BLaER1 treated with 17β-estradiol and CSF1 and Interleukin-3, amounts not matched to agents 10 nM and 100 nM (cell line): ENCODE results near the gene HOXA10.

Experiments used
- H3K27ac ChIP-seq, 11 experiments: shearing (Covaris generic); formaldehyde crosslinking; 2 replicates each; pipeline ENCODE4 v1.8.1; 2022
- H3K27me3 ChIP-seq, 11 experiments: shearing (Covaris generic); formaldehyde crosslinking; 2 replicates each; pipeline ENCODE4 v1.8.1; 2022
- H3K36me3 ChIP-seq, 11 experiments: shearing (Covaris generic); formaldehyde crosslinking; 2 replicates each; pipeline ENCODE4 v1.8.1; 2022
- H3K4me1 ChIP-seq, 10 experiments: shearing (Covaris generic); formaldehyde crosslinking; 2 replicates each; pipeline ENCODE4 v1.8.1; 2022
- H3K4me2 ChIP-seq, 11 experiments: shearing (Covaris generic); formaldehyde crosslinking; 2 replicates each; pipeline ENCODE4 v1.8.1; 2022
- H3K4me3 ChIP-seq, 10 experiments: shearing (Covaris generic); formaldehyde crosslinking; 2 replicates each; pipeline ENCODE4 v1.8.1; 2022
- H3K9ac ChIP-seq, 11 experiments: shearing (Covaris generic); formaldehyde crosslinking; 2 replicates each; pipeline ENCODE4 v1.8.1; 2022
- H3K9me3 ChIP-seq, 11 experiments: shearing (Covaris generic); formaldehyde crosslinking; replicated peaks in 1 of 11; 2 replicates each; pipeline ENCODE4 v1.8.1; 2022
- H4K20me1 ChIP-seq, 11 experiments: shearing (Covaris generic); formaldehyde crosslinking; 2 replicates each; pipeline ENCODE4 v1.8.1; 2022
- Cebpa-rat ChIP-seq, 11 experiments: shearing (Covaris generic); IDR thresholded peaks; 2 replicates each; pipeline ENCODE4 v1.8.1; 2022

HOXA10 gene

GRCh38 chr7:27201580-27202017, 27.5 kb upstream of the HOXA10 start:
- Histone ChIP-seq H3K9ac (no peak overlapping the region), H3K27ac (no peak overlapping the region), H3K27me3 (peaks cover 100% of the 10 kb centered on the region in 11 experiments), H3K36me3 (no peaks in the 10 kb centered on the region), H3K9me3 (peaks cover 0 to 14% (median 9%) of the 10 kb centered on the region in 11 experiments; a peak in 11 of 22 replicates), H4K20me1 (peaks cover 0 to 90% (median 75%) of the 10 kb centered on the region in 11 experiments; a peak in 19 of 22 replicates), H3K4me2 (peak overlapping the region; percentile 27 to 99 (median 96); a peak in 20 of 22 replicates), H3K4me3 (peak overlapping the region in 5 of 10 experiments; percentile 65 to 74 (median 67); a peak in 6 of 20 replicates), H3K4me1 (peaks cover 22 to 41% (median 29%) of the 10 kb centered on the region in 10 experiments; a peak in 19 of 20 replicates)
- TF ChIP-seq Cebpa-rat (IDR thresholded peaks at IDR 0.05) = no peak

- H3K9ac ChIP-seq = 0 out of 22 replicates have a peak overlapping the region, but pooled peaks of 2 of the 11 experiments have one; percentile 48 to 55
- H3K4me3 ChIP-seq = peak overlapping the region; percentile 45 to 74 (median 65); a peak in 19 of 20 replicates
- no peaks in the 10 kb centered on the region for H3K36me3 ChIP-seq
- peaks cover 100% of the 10 kb centered on the region in 11 experiments for H3K27me3 ChIP-seq
- H3K9me3 ChIP-seq = peaks cover 0 to 13% (median 9%) of the 10 kb centered on the region in 11 experiments; a peak in 11 of 22 replicates
- H3K4me1 ChIP-seq = peaks cover 22 to 41% (median 29%) of the 10 kb centered on the region in 10 experiments; a peak in 19 of 20 replicates
- H3K27ac ChIP-seq = no peak overlapping the region
- H3K4me2 ChIP-seq = peak overlapping the region; percentile 62 to 99 (median 96)
- TF ChIP-seq Cebpa-rat (IDR thresholded peaks at IDR 0.05) = no peak
- peaks cover 0 to 91% (median 72%) of the 10 kb centered on the region in 11 experiments; a peak in 19 of 22 replicates for H4K20me1 ChIP-seq
These were observed 26.9 kb upstream of the HOXA10 start for GRCh38 chr7:27200761-27201579.

- TF ChIP-seq Cebpa-rat (IDR thresholded peaks at IDR 0.05) = no peak
- Histone ChIP-seq H3K4me2 (peak within 1 kb of the TSS; percentile 62 to 99 (median 96)), H3K27me3 (peaks cover 100% of the 10 kb centered on the region in 11 experiments), H3K9ac (peak within 1 kb of the TSS in 9 of 11 experiments; percentile 6 to 55 (median 32); a peak in 12 of 22 replicates), H4K20me1 (peaks cover 0 to 93% (median 70%) of the 10 kb centered on the region in 11 experiments; a peak in 19 of 22 replicates), H3K4me3 (peak within 1 kb of the TSS; percentile 45 to 74 (median 65)), H3K9me3 (peaks cover 0 to 5% (median 3%) of the 10 kb centered on the region in 11 experiments; a peak in 9 of 22 replicates), H3K27ac (no peak within 1 kb of the TSS), H3K4me1 (peaks cover 22 to 38% (median 29%) of the 10 kb centered on the region in 10 experiments; a peak in 19 of 20 replicates), H3K36me3 (no peaks in the 10 kb centered on the region)
These were observed 26.0 kb upstream of the HOXA10 start, which contains the start of gene HOXA13 for GRCh38 chr7:27199849-27200760. Gene HOXA13 (minus strand): TSS chr7:27200091. CDS start chr7:27200077, 14 bp downstream.

- H3K9ac ChIP-seq = peak overlapping the region in 7 of 11 experiments; percentile 6 to 55 (median 46); a peak in 8 of 22 replicates
These were observed 25.0 kb upstream of the HOXA10 start for GRCh38 chr7:27198871-27199801.

GRCh38 chr7:27198138-27198841, 24.2 kb upstream of the HOXA10 start:
- Histone ChIP-seq H3K36me3 (no peaks in the 10 kb centered on the region), H4K20me1 (peaks cover 0 to 95% (median 64%) of the 10 kb centered on the region in 11 experiments; a peak in 19 of 22 replicates), H3K27ac (no peak overlapping the region), H3K9ac (no peak overlapping the region), H3K4me2 (peak overlapping the region in 3 of 11 experiments; percentile 11 to 95 (median 93); a peak in 4 of 22 replicates), H3K9me3 (no peaks in the 10 kb centered on the region), H3K4me3 (peak overlapping the region in 2 of 10 experiments; percentile 65 to 71; a peak in 3 of 20 replicates), H3K27me3 (peaks cover 100% of the 10 kb centered on the region in 11 experiments), H3K4me1 (peaks cover 22 to 46% (median 29%) of the 10 kb centered on the region in 10 experiments; a peak in 19 of 20 replicates)
- no peak for TF ChIP-seq Cebpa-rat (IDR thresholded peaks at IDR 0.05)

More at GRCh38 chr7:27198871-27199801, 25.0 kb upstream of the HOXA10 start:
- Histone ChIP-seq H3K4me3 (peak overlapping the region; percentile 45 to 74 (median 65)), H3K27me3 (peaks cover 100% of the 10 kb centered on the region in 11 experiments), H3K9me3 (no peaks in the 10 kb centered on the region), H3K27ac (no peak overlapping the region), H3K4me1 (peaks cover 22 to 38% (median 29%) of the 10 kb centered on the region in 10 experiments; a peak in 19 of 20 replicates), H3K36me3 (no peaks in the 10 kb centered on the region), H4K20me1 (peaks cover 0 to 95% (median 66%) of the 10 kb centered on the region in 11 experiments; a peak in 19 of 22 replicates), H3K4me2 (peak overlapping the region; percentile 62 to 99 (median 96))
- no peak for TF ChIP-seq Cebpa-rat (IDR thresholded peaks at IDR 0.05)

GRCh38 chr7:27197137-27198042, 23.3 kb upstream of the HOXA10 start:
- Histone ChIP-seq H3K4me1 (peaks cover 22 to 50% (median 31%) of the 10 kb centered on the region in 10 experiments; a peak in 19 of 20 replicates), H3K27ac (no peak overlapping the region), H3K9me3 (peaks cover 0 to 1% (median 0%) of the 10 kb centered on the region in 11 experiments; a peak in 3 of 22 replicates), H4K20me1 (peaks cover 0 to 95% (median 66%) of the 10 kb centered on the region in 11 experiments; a peak in 19 of 22 replicates), H3K36me3 (no peaks in the 10 kb centered on the region), H3K4me2 (peak overlapping the region in 1 of 11 experiments; percentile 93; a peak in 1 of 22 replicates), H3K27me3 (peaks cover 100% of the 10 kb centered on the region in 11 experiments), H3K9ac (no peak overlapping the region), H3K4me3 (no peak overlapping the region)
- no peak for TF ChIP-seq Cebpa-rat (IDR thresholded peaks at IDR 0.05)
